ENCODE data around the gene EMP3. TPM values are rescaled to one million over a fixed set of nuclear protein-coding genes. Genes with fewer than 3 reads are reported as not detected.

EMP3 gene
- total RNA-seq, 4 donors from 2014 or later, result 4.7 to 21.5 (median 10.5) TPM

- no peaks in the 10 kb centered on the region for H3K9me3 ChIP-seq
- no peak overlapping the region for H3K4me3 ChIP-seq
- no peak for DNase-seq
- H3K4me1 ChIP-seq, result no peaks in the 10 kb centered on the region
- TF ChIP-seq CTCF (IDR thresholded peaks at IDR 0.05) (no peak), POLR2A (IDR thresholded peaks at IDR 0.05) (no peak)
- H3K27me3 ChIP-seq, result no peaks in the 10 kb centered on the region
- H3K27ac ChIP-seq, result no peak overlapping the region
- no peaks in the 10 kb centered on the region for H3K36me3 ChIP-seq
Observed at GRCh38 chr19:48297975-48298374, 27.4 kb upstream of the EMP3 start.

- TF ChIP-seq POLR2A (IDR thresholded peaks at IDR 0.05), result no peak
- TF ChIP-seq CTCF (IDR thresholded peaks at IDR 0.05), result no peak
- H3K27me3 ChIP-seq, result no peaks in the 10 kb centered on the region
- no peaks in the 10 kb centered on the region for H3K9me3 ChIP-seq
- no peak for DNase-seq
- H3K4me3 ChIP-seq, result no peak overlapping the region
- no peaks in the 10 kb centered on the region for H3K4me1 ChIP-seq
- H3K36me3 ChIP-seq, result no peaks in the 10 kb centered on the region
- no peak overlapping the region for H3K27ac ChIP-seq
Observed at GRCh38 chr19:48301886-48302599, 23.3 kb upstream of the EMP3 start.

- Histone ChIP-seq H3K36me3 (no peaks in the 10 kb centered on the region), H3K9me3 (no peaks in the 10 kb centered on the region), H3K27me3 (no peaks in the 10 kb centered on the region), H3K4me3 (no peak overlapping the region), H3K27ac (no peak overlapping the region), H3K4me1 (no peaks in the 10 kb centered on the region)
- no peak for TF ChIP-seq CTCF (IDR thresholded peaks at IDR 0.05)
- TF ChIP-seq POLR2A (IDR thresholded peaks at IDR 0.05), result no peak
- no peak for DNase-seq
Observed at GRCh38 chr19:48302600-48302959, 22.8 kb upstream of the EMP3 start.

- H3K27ac ChIP-seq, result no peak overlapping the region
- no peaks in the 10 kb centered on the region for H3K27me3 ChIP-seq
- no peak for TF ChIP-seq POLR2A (IDR thresholded peaks at IDR 0.05)
- no peak for TF ChIP-seq CTCF (IDR thresholded peaks at IDR 0.05)
- H3K9me3 ChIP-seq, result no peaks in the 10 kb centered on the region
- no peaks in the 10 kb centered on the region for H3K4me1 ChIP-seq
- no peaks in the 10 kb centered on the region for H3K36me3 ChIP-seq
- no peak for DNase-seq
- no peak overlapping the region for H3K4me3 ChIP-seq
Observed at GRCh38 chr19:48303367-48303766, 22.0 kb upstream of the EMP3 start.

- DNase-seq, result no peak
- Histone ChIP-seq H3K27me3 (no peaks in the 10 kb centered on the region), H3K4me3 (no peak overlapping the region), H3K36me3 (no peaks in the 10 kb centered on the region), H3K9me3 (no peaks in the 10 kb centered on the region), H3K4me1 (no peaks in the 10 kb centered on the region), H3K27ac (no peak overlapping the region)
- TF ChIP-seq CTCF (IDR thresholded peaks at IDR 0.05), result no peak
- TF ChIP-seq POLR2A (IDR thresholded peaks at IDR 0.05), result no peak
Observed at GRCh38 chr19:48303866-48304265, 21.5 kb upstream of the EMP3 start.
